DMS153 treated with DMSO at 0.1 percent for 48 hours (cell line): ENCODE data around the gene MACROH2A1.

ENCODE experiments used
- DNase-seq: peaks from one replicate; lab custom pipeline; 2025; ENCODE audit not compliant: unreplicated experiment; lab: John Stamatoyannopoulos, UW

MACROH2A1 gene

GRCh38 chr5:135436951-135437418 is 38.0 kb upstream of the MACROH2A1 start:
- DNase-seq, result no peak

DNA sequence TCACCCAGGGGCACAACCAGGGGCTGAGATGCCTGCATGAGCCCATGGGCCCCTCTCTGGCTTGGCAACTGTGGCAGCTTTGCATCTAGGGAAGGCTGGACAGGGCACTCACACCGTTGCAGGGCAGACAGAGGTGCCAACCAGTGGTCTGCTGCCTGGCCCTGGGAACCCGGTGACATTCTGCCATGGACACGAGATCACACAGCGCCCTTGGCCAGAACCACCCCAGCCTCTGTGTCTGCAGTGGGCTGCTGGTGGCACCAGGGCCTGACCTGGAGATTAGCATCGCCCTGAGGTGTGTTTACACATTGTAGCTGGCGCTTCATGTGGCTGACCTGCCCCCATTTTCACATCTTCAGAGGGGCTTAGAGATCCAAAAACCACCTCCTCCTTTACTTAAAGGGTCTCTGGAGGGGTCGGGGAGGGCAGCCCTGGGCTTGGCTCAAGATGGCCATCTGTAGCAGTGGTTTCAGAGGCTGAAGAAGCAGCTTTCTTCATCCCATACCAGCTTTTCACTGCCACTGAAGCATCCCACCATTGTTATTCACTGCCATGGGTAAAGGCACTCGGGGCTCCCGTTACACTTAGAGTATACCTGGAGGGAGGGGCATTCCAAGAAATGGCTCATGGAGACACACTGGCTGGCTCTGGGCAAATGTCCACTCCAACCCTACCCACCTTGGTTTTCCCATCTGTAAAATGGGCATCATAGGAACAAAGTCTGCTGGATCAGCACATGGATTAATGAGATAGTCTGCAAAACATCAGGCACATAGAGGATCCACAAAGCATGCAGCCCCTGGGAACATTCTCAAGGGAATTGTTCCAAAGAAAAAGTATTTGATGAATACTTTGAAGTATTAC is 36.7 kb upstream of the MACROH2A1 start:
- DNase-seq, result no peak

DNA sequence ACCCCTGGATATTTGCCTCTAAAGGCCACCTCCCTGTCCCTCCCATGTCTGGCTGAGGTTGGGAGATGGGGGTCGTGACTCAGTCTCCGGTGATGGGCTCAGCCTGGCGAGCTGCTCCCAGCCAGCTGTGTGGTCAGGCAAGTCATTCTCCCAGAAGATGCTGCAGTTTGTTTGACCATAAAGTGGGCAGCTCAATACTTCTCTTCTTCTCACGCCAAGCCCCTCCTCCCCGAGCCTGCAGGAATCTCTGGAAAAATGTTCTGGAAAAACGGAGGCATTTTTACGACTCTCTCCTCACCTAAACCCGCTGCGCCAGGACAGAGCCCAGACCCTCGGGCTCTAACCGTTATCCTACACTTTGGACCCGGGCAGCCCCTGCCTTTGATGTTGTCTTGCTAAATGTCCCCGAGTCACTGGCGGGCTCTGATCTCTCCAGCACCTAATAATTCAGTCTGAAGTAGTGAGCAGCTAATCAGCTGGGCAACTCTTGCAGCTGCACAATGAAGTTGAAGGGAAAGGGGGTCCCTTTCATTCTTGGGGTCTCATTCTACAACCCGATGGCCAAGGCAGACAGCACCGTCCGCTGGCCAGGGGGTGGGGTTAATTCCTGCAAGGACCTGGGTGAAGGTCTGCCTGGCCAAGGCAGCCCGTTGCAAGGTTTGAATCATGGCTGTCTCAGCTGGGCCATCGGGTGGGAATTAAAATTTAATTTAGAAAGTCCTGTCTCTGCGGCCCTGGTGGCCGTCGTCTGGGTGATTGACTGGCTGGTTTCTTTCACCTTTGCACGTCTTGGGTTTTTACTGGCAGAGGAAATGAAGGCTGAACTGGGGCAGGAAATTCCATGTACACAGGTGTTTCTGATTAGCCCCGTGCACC is 35.8 kb upstream of the MACROH2A1 start:
- DNase-seq, result no peak

GRCh38 chr5:135433681-135434426 is 34.8 kb upstream of the MACROH2A1 start:
- no peak for DNase-seq

- DNase-seq, result no peak
These were observed 33.1 kb upstream of the MACROH2A1 start for GRCh38 chr5:135432113-135432512.

DNA sequence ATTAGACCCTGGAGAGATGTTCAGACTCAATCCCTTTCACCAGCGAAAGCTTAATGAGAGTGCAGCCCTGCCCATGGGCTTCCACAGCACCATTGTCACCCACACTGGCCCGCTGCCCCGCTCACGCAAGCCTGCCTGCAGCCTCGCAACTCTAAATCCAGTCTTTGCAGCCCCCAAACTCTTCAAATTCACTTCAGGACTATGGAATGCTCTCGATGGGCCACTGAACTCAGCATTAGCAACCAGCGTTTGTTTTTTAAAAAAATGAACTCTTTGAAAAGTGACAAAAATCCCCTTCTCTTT is 31.1 kb upstream of the MACROH2A1 start:
- no peak for DNase-seq

- no peak for DNase-seq
These were observed 30.5 kb upstream of the MACROH2A1 start for GRCh38 chr5:135429301-135430134.

DNA sequence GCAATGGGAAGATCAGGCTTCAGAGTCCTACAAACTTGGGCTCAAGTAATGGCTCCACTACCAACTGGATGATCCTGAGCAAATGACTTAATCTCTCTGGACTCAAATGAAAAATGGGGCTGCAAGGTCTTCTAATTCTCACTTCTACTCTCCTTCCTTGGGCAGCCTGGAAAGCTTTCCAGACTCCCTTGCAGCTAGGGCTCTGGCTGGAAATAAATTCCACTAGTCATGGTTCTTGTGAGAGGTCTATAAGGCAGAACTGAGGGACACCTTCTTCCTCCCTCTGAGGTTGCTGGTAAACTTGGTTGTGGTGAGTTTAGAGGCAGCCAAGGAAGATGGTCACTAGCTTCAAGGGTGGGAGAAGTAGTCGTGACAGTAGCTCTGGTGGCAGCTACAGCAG is 29.6 kb upstream of the MACROH2A1 start:
- DNase-seq, result no peak

- peak; percentile 29 for DNase-seq
These were observed 27.4 kb upstream of the MACROH2A1 start for GRCh38 chr5:135426102-135427082.

GRCh38 chr5:135425641-135426040 is 26.6 kb upstream of the MACROH2A1 start:
- no peak for DNase-seq

- DNase-seq, result no peak
These were observed 24.8 kb upstream of the MACROH2A1 start for GRCh38 chr5:135423846-135424168.

DNA sequence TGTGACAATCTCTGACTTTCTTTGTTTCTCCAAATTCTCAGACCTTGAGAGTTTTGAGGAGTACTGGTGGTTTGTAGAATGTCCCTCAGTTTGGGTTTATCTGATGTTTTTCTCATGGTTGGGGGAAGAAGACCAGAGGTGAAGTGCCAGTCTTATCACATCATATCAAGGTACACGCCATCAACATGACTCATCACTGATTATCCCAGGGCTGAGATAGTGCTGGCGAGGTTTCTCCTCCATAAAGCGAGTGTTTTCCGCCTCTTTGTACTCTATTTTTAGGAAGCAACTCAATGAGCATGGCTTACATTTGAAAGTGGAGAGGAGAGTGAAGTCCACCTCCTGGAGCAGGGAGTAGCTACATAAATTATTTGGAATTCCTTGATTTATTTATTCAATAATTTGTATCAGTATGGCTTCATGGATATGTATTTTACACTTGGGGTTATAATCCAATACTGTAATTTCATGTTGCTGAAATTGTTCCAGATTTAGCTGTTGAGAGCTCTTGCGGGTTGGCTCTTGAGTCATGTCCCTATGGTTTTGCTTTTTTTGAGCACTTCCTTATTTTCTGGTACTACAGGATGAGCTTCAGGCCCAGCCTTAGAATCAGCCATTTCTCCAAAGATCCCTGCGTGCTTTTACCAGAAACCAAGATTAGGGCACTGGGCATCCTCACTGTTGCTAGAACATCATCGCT is 24.3 kb upstream of the MACROH2A1 start:
- DNase-seq, result no peak

- no peak for DNase-seq
These were observed 23.4 kb upstream of the MACROH2A1 start for GRCh38 chr5:135422419-135422818.

DNA sequence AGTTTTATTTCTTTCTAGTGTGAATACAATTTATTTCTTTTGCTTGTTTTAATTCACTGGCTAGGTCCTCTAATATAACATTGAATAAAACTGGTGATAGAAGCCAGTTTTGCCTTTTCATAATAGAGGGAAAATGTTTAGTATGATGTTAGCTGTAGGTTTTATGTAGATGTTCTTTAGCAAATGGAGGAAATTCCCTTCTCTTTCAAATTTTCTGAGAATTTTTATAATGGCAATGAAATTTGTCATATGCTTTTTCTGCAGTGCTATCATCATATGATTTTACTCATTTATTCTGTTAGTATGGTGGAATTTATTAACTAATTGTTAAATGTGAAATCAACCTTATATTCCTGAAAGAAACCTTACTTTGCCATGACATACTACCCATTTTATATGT is 18.1 kb upstream of the MACROH2A1 start:
- no peak for DNase-seq

- no peak for DNase-seq
These were observed 6.1 kb upstream of the MACROH2A1 start for GRCh38 chr5:135405082-135405481.

GRCh38 chr5:135402031-135402430 is 3.0 kb upstream of the MACROH2A1 start:
- DNase-seq, result no peak

DNA sequence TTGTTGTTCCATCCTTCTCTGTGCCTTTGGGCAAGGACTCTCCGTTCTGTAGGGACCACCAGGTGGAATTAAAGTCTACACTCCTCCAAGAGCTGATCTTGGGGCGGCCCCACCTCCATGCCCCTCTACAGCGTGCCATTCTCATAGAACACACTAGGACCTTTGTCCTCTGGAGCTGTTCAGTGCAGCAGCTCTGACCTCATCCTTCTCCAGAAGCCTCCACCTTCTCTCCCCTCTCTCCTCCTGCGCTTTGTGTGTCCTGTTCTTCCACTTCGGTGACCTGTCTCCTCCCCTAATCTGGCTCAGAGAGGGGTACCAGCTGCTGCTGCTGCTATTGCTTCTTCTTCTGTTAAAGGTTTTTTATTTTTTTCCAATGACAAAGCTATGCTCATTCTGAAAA is 1.8 kb upstream of the MACROH2A1 start:
- DNase-seq, result no peak

DNA sequence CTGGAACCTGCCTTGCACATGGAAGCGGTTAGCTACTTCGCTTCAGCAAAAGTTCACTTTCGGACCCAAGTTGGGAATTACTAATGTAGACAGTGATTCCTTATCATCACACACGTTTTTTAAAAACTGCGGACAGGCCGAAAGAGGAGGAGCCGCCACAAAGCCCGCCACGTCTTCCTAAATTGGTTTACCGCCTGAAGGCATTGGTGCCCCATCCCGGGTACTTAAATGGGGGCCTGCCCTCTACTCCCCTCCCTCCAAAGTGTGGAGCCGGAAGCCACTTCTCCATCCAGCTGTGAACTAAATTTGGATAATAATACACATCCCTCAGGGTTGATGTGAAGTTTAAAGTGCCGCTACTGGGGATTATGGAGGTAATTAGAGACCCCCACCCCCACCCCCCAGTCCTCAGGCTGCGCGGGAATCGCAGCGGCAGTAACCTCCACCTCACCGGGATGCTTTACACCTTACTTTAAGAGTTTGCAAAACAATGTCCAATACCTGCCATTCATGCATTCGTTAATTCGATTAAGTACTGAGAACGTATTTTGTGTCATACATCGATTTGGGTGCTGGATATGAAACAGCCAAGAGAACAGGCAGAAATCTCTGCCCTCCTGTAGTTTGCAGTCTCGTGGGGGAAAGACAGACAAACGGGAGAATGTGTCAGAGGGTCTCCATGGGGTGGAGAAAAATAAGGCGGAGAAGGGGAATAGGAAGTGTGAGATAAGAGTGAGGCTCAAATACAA is 937 bp upstream of the MACROH2A1 start:
- DNase-seq, result no peak
